ENCODE results near the gene AKAP9. TPM values are rescaled to one million over a fixed set of nuclear protein-coding genes. Genes with fewer than 3 reads are reported as not detected.

Gene AKAP9
- total RNA-seq, 4 donors from 2014 or later = 49.7 to 82.6 (median 55.8) TPM

DNA sequence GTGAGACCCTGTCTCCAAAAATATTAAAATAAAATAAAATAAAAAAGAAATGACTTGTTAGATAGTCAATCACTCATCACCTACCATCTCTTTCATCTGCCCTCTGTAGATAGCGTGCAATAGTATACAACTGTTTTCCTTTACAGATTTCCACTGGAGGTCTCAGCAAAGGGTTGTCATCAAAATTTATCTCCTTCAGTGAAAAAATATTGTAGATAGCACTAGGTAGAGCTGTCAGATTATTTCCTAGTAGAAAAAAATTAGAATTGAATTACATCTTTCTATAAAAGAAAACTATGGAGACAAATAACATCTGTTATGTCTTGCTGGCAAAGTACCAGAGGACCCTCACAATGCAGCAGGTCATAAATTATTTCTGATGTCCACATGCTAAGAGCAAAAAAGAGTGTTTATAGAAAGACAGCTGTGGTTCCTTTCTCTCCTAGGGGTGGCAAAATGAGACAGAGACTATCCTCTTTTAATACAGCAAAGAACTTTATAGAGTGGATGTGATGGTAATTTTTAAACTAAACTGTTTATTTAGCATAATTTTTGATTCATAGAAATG, 209.9 kb downstream of the AKAP9 start:
- no peak overlapping the region for H3K27ac ChIP-seq
- intact Hi-C loops (cut with DNase I) = no loop called here
- TF ChIP-seq POLR2A (IDR thresholded peaks at IDR 0.05) = no peak
- TF ChIP-seq CTCF (IDR thresholded peaks at IDR 0.05) = no peak
- H3K4me1 ChIP-seq = no peaks in the 10 kb centered on the region
- H3K9me3 ChIP-seq = no peaks in the 10 kb centered on the region
- no peak for DNase-seq
- no peaks in the 10 kb centered on the region for H3K27me3 ChIP-seq
- 69 to 82% methylated on average over 1 of the region's 1 CpG for WGBS, 2 donors
- no peak overlapping the region for H3K4me3 ChIP-seq
- no peaks in the 10 kb centered on the region for H3K36me3 ChIP-seq

- no peak overlapping the region for H3K4me3 ChIP-seq
- H3K27ac ChIP-seq = no peak overlapping the region
- H3K27me3 ChIP-seq = no peaks in the 10 kb centered on the region
- H3K36me3 ChIP-seq = no peaks in the 10 kb centered on the region
- 63 to 89% methylated on average over 1 of the region's 1 CpG for WGBS, 2 donors
- TF ChIP-seq POLR2A (IDR thresholded peaks at IDR 0.05) = no peak
- H3K4me1 ChIP-seq = no peaks in the 10 kb centered on the region
- intact Hi-C loops (cut with DNase I) = no loop called here
- H3K9me3 ChIP-seq = no peaks in the 10 kb centered on the region
- no peak for DNase-seq
These were observed 214.6 kb downstream of the AKAP9 start for GRCh38 chr7:92155108-92155739.

GRCh38 chr7:92156990-92157389, 216.3 kb downstream of the AKAP9 start:
- TF ChIP-seq POLR2A (IDR thresholded peaks at IDR 0.05) = no peak
- TF ChIP-seq CTCF (IDR thresholded peaks at IDR 0.05) = no peak
- Histone ChIP-seq H3K36me3 (no peaks in the 10 kb centered on the region), H3K27ac (no peak overlapping the region), H3K4me3 (no peak overlapping the region), H3K27me3 (no peaks in the 10 kb centered on the region), H3K9me3 (no peaks in the 10 kb centered on the region), H3K4me1 (no peaks in the 10 kb centered on the region)
- intact Hi-C loops (cut with DNase I) = no loop called here
- no peak for DNase-seq

DNA sequence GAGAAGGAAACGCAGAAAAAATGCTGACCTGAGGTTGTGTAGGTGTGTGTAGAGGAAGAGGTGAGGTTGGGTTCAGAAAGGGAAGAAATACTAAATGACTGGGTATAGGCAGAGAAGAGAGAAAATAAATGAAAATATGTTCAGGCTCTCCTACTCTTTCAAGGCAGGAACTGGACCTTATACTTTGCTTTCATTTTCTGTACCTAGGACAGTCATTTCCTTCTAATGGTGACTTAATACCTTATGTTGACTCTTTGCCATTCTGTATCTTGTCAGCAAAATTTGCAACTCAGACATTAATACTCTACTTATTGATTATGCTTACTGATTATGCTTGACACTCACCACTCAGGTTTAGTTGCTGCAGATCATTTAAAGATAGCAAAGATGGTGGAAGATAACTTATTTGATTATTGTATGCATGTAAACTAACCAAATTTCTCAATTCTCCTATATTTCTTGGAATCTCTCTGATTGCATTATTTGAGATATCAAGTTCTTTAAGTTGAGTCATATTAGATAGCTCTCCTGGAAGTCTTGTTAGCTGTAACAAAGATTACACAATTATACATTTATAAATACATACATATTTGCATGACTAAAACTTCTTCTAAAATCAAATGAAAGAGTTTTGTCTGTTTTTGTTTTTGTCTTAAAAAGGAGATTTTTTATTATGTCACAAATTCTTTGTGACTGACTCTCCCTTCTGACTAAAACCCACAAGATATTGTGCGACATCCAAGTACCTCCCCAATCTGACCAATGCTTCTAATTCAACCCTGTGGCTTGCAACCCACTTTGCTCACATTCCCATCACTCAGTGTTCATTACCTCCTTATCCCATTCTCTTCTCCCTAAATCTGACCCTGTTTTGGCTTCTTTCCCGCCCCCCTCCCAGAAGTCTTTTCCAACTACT, 218.3 kb downstream of the AKAP9 start:
- Histone ChIP-seq H3K27me3 (no peaks in the 10 kb centered on the region), H3K27ac (no peak overlapping the region), H3K36me3 (no peaks in the 10 kb centered on the region), H3K4me3 (no peak overlapping the region), H3K4me1 (no peaks in the 10 kb centered on the region), H3K9me3 (no peaks in the 10 kb centered on the region)
- TF ChIP-seq POLR2A (IDR thresholded peaks at IDR 0.05) (no peak), CTCF (IDR thresholded peaks at IDR 0.05) (no peak)
- WGBS, 2 donors = 89 to 91% methylated on average over 3 of the region's 3 CpGs
- DNase-seq = no peak
- intact Hi-C loops (cut with DNase I) = no loop called here

Other genes starting within 250 kb of the AKAP9 start
- gene MTERF1, start 60.2 kb upstream of the AKAP9 start, total RNA-seq = 1 to 10 TPM; 6.3 to 9.9 (median 9.2) TPM
- 100 to 1,000 TPM in 3 of 4 donors, 10 to 100 TPM in 1; 79.0 to 168 (median 119) TPM for gene CYP51A1, start 193.6 kb downstream of the AKAP9 start, total RNA-seq
- gene LRRD1, start 238.3 kb downstream of the AKAP9 start, total RNA-seq = not detected

All from esophagus squamous epithelium (tissue), 5 donors.